ENCODE results near the gene CNTNAP2.

- TF ChIP-seq POLR2AphosphoS5 (IDR thresholded peaks at IDR 0.05; ENCODE audit: borderline replicate concordance, low read depth, low read length) (no peak), EZH2 (IDR thresholded peaks at IDR 0.05) (no peak)
Measured at GRCh38 chr7:148256433-148256832, 2139.8 kb downstream of the CNTNAP2 start.
